ENCODE data around the gene DNAH1.

DNA sequence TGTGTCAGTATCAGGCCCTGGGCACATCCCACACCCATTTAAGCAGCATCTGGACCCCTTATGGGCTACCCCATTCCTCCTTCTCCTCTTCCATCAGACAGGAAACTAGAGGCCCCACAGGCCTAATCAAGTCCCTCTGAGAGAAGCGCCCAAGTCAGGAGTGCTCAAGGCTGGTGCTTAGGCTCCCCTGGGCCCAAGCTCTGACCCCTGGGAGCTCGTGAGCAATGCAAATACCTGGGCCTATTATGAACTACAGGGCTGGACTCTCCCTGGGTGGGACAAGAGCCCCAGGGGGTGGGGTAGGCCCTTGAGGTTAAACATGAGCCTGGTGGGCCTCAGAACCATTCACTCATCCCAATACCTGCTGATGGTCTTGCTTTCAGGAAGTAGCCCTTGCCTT, 71.4 kb downstream of the DNAH1 start:
- TF ChIP-seq, protein P1, sequence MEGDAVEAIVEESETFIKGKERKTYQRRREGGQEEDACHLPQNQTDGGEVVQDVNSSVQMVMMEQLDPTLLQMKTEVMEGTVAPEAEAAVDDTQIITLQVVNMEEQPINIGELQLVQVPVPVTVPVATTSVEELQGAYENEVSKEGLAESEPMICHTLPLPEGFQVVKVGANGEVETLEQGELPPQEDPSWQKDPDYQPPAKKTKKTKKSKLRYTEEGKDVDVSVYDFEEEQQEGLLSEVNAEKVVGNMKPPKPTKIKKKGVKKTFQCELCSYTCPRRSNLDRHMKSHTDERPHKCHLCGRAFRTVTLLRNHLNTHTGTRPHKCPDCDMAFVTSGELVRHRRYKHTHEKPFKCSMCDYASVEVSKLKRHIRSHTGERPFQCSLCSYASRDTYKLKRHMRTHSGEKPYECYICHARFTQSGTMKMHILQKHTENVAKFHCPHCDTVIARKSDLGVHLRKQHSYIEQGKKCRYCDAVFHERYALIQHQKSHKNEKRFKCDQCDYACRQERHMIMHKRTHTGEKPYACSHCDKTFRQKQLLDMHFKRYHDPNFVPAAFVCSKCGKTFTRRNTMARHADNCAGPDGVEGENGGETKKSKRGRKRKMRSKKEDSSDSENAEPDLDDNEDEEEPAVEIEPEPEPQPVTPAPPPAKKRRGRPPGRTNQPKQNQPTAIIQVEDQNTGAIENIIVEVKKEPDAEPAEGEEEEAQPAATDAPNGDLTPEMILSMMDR (IDR thresholded peaks at IDR 0.05 in 2 of 3, conservative IDR thresholded peaks at IDR 0.05 in 1 of 3; ENCODE audit: borderline replicate concordance in 1 of 3, insufficient read depth in 1 of 3, low read depth in 2 of 3, low read length in 2 of 3): no peak
- TF ChIP-seq POLR2A (IDR thresholded peaks at IDR 0.05; ENCODE audit: borderline replicate concordance, extremely low read depth, insufficient read depth, insufficient read length) (no peak), TCF7L2 (IDR thresholded peaks at IDR 0.05; ENCODE audit: borderline replicate concordance, extremely low read depth, insufficient read depth, insufficient read length) (no peak)
